Sigmoid colon (tissue), 7 donors: ENCODE measurements around the gene VPS51. TPM values are rescaled to one million over a fixed set of nuclear protein-coding genes. Genes with fewer than 3 reads are reported as not detected.

Source experiments
- DNase-seq: peaks from one replicate; pipeline ENCODE4 v3.0.0-alpha.2; 2019
- H3K27ac ChIP-seq, 4 donors: fragments of 200-600 bp; sonication (generic); one replicate each; pipeline ENCODE4 v1.5.1; 2016 to 2019; ENCODE audit warnings: mild to moderate bottlenecking in 1 of 4
- H3K27me3 ChIP-seq, 3 donors: fragments of 200-600 bp; sonication (generic); one replicate each; pipeline ENCODE4 v1.5.1; 2019; ENCODE audit warnings: mild to moderate bottlenecking in 1 of 3
- H3K36me3 ChIP-seq, 4 donors: fragments of 200-600 bp; sonication (generic); one replicate each; pipeline ENCODE4 v1.5.1; 2016 to 2019
- H3K4me1 ChIP-seq, 4 donors: fragments of 200-600 bp; sonication (generic); one replicate each; pipeline ENCODE4 v1.5.1; 2017 to 2019
- H3K4me3 ChIP-seq, 4 donors: fragments of 200-600 bp; sonication (generic); one replicate each; pipeline ENCODE4 v1.5.1; 2017 to 2019; ENCODE audit warnings: mild to moderate bottlenecking in 2 of 4, moderate library complexity in 1 of 4
- H3K9me3 ChIP-seq, 4 donors: fragments of 200-600 bp in 3 of 4; sonication (generic) in 3 of 4; one replicate each; pipeline versions ENCODE4 v1.5.1 to v1.6.1; 2013 to 2019
- EP300 ChIP-seq, 4 donors: sonication (generic); formaldehyde crosslinking; IDR thresholded peaks; one replicate each; pipeline ENCODE4 v1.6.1; 2017; ENCODE audit warnings: antibody characterized with exemption in 4 of 4
- POLR2A ChIP-seq, 2 donors: fragments of 450-650 bp; IDR thresholded peaks; one replicate each; pipeline ENCODE4 v1.6.1; 2016; ENCODE audit warnings: antibody characterized with exemption in 2 of 2, mild to moderate bottlenecking in 2 of 2, moderate library complexity in 2 of 2
- POLR2AphosphoS5 ChIP-seq, 4 donors: sonication (generic); formaldehyde crosslinking; IDR thresholded peaks; one replicate each; pipeline ENCODE4 v1.6.1; 2017; ENCODE audit warnings: antibody characterized with exemption in 4 of 4
- WGBS, 2 donors: extraction: QIAGEN DNeasy Blood & Tissue Kit; methylation state at CpG; one replicate each; pipeline ENCODE4 v1.1.7; 2013; 5-methylcytosine and 5-hydroxymethylcytosine counted together
- intact Hi-C: fragments of 100-400 bp; cut with DNase I; formaldehyde crosslinking; loops from one replicate; pipeline ENCODE4 v1.15.1; 2023
- polyA plus RNA-seq, 3 donors: library from polyadenylated mRNA; stranded (reverse); fragments of 200-250 nt; gene quantifications; one replicate each; pipeline ENCODE4 v1.2.3, GENCODE V29; 2013
- total RNA-seq, 4 donors: library from RNA; depleted of rRNA; stranded (reverse); fragments of >200 nt; gene quantifications; one replicate each; pipeline ENCODE4 v1.1.0, GENCODE V29; 2016
- TF ChIP-seq, protein P1 (sequence below), 4 experiments: fragments of 450-650 bp in 3 of 4; fragments of 200-600 bp in 1 of 4; IDR thresholded peaks; one replicate each; pipeline ENCODE4 v1.5.1; 2016 to 2019; ENCODE audit warnings: antibody characterized with exemption in 4 of 4, mild to moderate bottlenecking in 3 of 4, moderate library complexity in 2 of 4
- donor health status: healthy with polysubstance abuse.
- donor health status: Bipolar disorder and iron deficiency.
- donor health status: healthy.

The VPS51 gene
- total and polyA plus RNA-seq, 7 donors, result 86.2 to 752 (median 211) TPM

DNA sequence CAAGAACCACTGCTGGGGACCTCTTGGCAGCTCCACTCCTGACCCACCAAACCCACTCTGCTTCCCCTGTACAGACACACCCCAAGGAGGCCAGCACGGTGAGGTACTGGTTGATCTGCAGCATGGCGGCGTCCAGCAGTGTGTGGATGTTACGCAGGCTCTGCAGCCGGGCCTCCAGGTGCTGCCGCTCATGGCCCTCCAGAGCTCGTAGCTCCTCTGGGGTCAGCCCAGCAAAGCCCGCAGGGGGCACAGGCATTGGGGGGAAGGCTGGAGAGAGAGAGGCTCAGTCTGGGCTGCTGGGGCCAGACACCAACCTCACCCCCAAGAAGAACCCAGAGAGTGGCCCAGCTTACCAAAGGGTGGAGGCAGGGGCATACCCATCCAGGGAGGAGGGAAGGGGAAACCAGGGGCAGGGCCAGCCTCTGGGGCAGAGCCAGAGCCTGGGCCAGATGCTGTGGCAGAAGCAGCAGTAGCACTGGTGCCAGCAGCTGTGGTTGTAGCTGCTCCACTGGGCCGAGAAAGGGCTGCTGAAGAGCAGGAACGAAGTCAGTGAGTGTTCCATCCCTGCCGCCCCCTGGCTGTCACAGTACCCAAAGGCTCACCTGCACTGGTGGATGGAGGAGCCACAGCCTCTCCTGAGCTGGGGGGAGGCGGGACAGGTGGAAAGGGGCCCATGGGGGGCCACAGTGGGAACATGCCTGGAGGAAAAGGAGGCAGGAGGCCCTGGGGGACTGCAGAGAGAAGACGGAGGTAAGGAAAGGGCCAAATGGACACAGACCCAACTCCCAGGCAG is 33.8 kb downstream of the VPS51 start:
- Histone ChIP-seq H3K9me3 (no peaks in the 10 kb centered on the region), H3K36me3 (peaks cover 49 to 82% (median 71%) of the 10 kb centered on the region in 4 donors), H3K27me3 (no peaks in the 10 kb centered on the region), H3K4me3 (no peak overlapping the region), H3K4me1 (peaks cover 0 to 22% (median 17%) of the 10 kb centered on the region in 4 donors), H3K27ac (no peak overlapping the region)
- intact Hi-C loops, result loop anchor here (5.0 kb wide), 1 partner anchor 132 kb away; the partner anchor contains the start of gene POLA2
- TF ChIP-seq EP300 (IDR thresholded peaks at IDR 0.05) (no peak), POLR2AphosphoS5 (IDR thresholded peaks at IDR 0.05) (no peak), POLR2A (IDR thresholded peaks at IDR 0.05) (no peak)
- TF ChIP-seq, protein P1, sequence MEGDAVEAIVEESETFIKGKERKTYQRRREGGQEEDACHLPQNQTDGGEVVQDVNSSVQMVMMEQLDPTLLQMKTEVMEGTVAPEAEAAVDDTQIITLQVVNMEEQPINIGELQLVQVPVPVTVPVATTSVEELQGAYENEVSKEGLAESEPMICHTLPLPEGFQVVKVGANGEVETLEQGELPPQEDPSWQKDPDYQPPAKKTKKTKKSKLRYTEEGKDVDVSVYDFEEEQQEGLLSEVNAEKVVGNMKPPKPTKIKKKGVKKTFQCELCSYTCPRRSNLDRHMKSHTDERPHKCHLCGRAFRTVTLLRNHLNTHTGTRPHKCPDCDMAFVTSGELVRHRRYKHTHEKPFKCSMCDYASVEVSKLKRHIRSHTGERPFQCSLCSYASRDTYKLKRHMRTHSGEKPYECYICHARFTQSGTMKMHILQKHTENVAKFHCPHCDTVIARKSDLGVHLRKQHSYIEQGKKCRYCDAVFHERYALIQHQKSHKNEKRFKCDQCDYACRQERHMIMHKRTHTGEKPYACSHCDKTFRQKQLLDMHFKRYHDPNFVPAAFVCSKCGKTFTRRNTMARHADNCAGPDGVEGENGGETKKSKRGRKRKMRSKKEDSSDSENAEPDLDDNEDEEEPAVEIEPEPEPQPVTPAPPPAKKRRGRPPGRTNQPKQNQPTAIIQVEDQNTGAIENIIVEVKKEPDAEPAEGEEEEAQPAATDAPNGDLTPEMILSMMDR (IDR thresholded peaks at IDR 0.05), result no peak
- peak; percentile 64 for DNase-seq
- 86 to 94% methylated on average over 13 of the region's 13 CpGs for WGBS, 2 donors

DNA sequence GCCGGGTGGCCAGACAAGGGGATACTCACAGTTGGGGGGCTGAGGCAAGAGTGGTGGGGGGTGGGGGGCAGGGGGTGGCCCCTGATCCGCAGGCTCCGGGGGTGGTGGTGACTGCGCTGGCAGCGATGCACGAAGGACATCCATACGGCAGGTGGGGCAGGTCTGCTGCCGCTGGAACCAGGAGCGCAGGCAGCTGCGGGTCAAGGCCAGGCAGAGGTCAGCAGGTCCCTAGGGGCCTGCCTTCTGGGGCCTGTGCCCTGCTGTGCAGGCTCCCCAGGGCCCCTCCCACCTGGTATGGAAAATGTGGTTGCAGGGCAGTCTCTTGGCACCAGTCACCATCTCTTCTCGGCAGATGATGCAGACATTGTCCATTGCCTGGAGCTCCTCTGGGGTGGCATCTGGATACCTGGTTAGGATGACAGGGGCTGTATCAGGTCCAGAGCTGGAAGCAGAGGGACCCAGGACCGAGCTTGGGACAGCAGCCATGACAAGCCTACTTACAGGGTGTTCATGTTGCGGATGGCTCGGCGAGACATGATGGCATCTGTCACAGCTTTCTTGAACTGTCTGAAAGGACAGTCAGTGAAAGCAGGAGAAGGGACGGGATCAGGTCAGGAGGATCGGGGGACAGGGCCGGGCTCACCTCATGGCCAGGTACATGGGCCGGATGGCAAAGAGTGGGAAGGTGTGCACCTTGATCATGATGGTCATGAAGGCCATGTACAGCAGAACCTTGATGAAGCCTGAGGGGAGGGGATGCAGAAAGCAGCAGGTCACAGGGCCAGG is 34.8 kb downstream of the VPS51 start:
- intact Hi-C loops, result loop anchor here (5.0 kb wide), 1 partner anchor 131 kb away; the partner anchor contains the start of gene POLA2
- H3K4me3 ChIP-seq, result no peak overlapping the region
- TF ChIP-seq POLR2AphosphoS5 (IDR thresholded peaks at IDR 0.05) (no peak), POLR2A (IDR thresholded peaks at IDR 0.05) (no peak), EP300 (IDR thresholded peaks at IDR 0.05) (no peak)
- TF ChIP-seq, protein P1 (IDR thresholded peaks at IDR 0.05), result no peak
- H3K27ac ChIP-seq, result no peak overlapping the region
- peaks cover 45 to 72% (median 63%) of the 10 kb centered on the region in 4 donors for H3K36me3 ChIP-seq
- 84 to 88% methylated on average over 19 of the region's 19 CpGs for WGBS, 2 donors
- H3K9me3 ChIP-seq, result no peaks in the 10 kb centered on the region
- no peak for DNase-seq
- no peaks in the 10 kb centered on the region for H3K27me3 ChIP-seq
- H3K4me1 ChIP-seq, result peaks cover 0 to 29% (median 23%) of the 10 kb centered on the region in 4 donors

DNA sequence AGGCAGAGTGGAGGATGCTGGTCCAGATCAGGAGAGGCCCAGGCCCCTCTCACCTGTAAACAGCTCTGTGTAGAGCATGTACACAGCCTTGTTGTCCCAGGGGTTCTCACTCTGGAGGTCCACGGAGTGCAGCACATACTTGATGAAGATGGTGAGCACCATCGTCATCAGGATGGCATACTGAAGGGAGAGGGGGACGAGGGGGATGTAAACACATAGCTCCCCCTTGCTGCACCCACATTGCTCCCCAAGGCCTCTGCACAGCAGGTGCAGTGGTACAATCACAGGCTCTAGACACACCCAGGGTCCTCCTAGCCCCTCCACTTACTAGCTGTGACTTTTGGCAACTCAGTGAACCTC is 35.4 kb downstream of the VPS51 start:
- no peak overlapping the region for H3K4me3 ChIP-seq
- H3K27ac ChIP-seq, result no peak overlapping the region
- DNase-seq, result no peak
- H3K4me1 ChIP-seq, result peaks cover 0 to 31% (median 25%) of the 10 kb centered on the region in 4 donors
- H3K36me3 ChIP-seq, result peaks cover 39 to 66% (median 58%) of the 10 kb centered on the region in 4 donors
- H3K9me3 ChIP-seq, result no peaks in the 10 kb centered on the region
- no peak for TF ChIP-seq POLR2A (IDR thresholded peaks at IDR 0.05)
- TF ChIP-seq POLR2AphosphoS5 (IDR thresholded peaks at IDR 0.05), result no peak
- TF ChIP-seq EP300 (IDR thresholded peaks at IDR 0.05), result no peak
- TF ChIP-seq, protein P1 (IDR thresholded peaks at IDR 0.05), result no peak
- WGBS, 2 donors, result 76 to 83% methylated on average over 3 of the region's 3 CpGs
- intact Hi-C loops, result loop anchor here (5.0 kb wide), 1 partner anchor 131 kb away; the partner anchor contains the start of gene POLA2
- no peaks in the 10 kb centered on the region for H3K27me3 ChIP-seq

DNA sequence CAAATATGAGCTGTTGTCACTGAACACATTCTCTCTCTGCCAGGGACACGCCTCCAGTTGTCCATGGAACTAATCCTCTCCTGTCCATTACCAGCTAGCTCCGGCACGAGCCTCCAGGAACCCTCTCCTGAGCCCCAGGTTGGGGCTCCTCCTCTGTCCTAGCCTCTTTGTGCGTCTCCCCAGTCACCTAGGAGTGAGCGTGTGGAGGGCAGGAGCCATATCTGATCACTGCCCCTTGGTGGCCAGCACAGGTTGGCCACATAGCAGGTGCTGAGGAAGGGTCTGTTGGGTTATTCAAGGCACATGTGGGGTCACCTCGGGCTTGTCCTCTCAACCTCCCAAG is 35.9 kb downstream of the VPS51 start:
- WGBS, 2 donors, result 75 to 81% methylated on average over 6 of the region's 6 CpGs
- Histone ChIP-seq H3K4me1 (peaks cover 0 to 31% (median 25%) of the 10 kb centered on the region in 4 donors), H3K9me3 (no peaks in the 10 kb centered on the region), H3K4me3 (no peak overlapping the region), H3K27ac (no peak overlapping the region), H3K36me3 (peaks cover 34 to 62% (median 53%) of the 10 kb centered on the region in 4 donors), H3K27me3 (no peaks in the 10 kb centered on the region)
- no peak for DNase-seq
- TF ChIP-seq, protein P1 (IDR thresholded peaks at IDR 0.05), result no peak
- TF ChIP-seq POLR2A (IDR thresholded peaks at IDR 0.05), result no peak
- TF ChIP-seq POLR2AphosphoS5 (IDR thresholded peaks at IDR 0.05), result no peak
- TF ChIP-seq EP300 (IDR thresholded peaks at IDR 0.05), result no peak
- intact Hi-C loops, result loop anchor here (5.0 kb wide), 1 partner anchor 130 kb away; the partner anchor contains the start of gene POLA2
